MM.1S (cell line): ENCODE results near the gene ARHGAP44.

ENCODE experiments used
- DNase-seq: peaks from one replicate; pipeline ENCODE4 v3.0.0-alpha.2; 2015
- H2AFZ ChIP-seq: fragments of 300-600 bp; sonication (generic); 2 replicates; pipeline ENCODE4 v1.6.0; 2016; ENCODE audit warnings: antibody characterized with exemption, low read length
- H3F3A ChIP-seq: fragments of 300-600 bp; sonication (generic); 2 replicates; pipeline ENCODE4 v1.6.1; 2016; ENCODE audit warnings: mild to moderate bottlenecking, antibody characterized with exemption, low read length, moderate library complexity, mixed read lengths; ENCODE audit not compliant: insufficient read depth
- H3K27ac ChIP-seq: fragments of 300-600 bp; sonication (generic); 2 replicates; pipeline ENCODE4 v1.5.1; 2016; ENCODE audit warnings: mild to moderate bottlenecking, low read length
- H3K27me3 ChIP-seq: fragments of 300-600 bp; sonication (generic); replicated peaks from 2 replicates; pipeline ENCODE4 v1.6.0; 2016; ENCODE audit warnings: low read length; ENCODE audit not compliant: insufficient read depth
- H3K36me3 ChIP-seq: fragments of 300-600 bp; sonication (generic); replicated peaks from 2 replicates; pipeline ENCODE4 v1.6.1; 2016; ENCODE audit warnings: mild to moderate bottlenecking, low read length, mixed read lengths; ENCODE audit not compliant: insufficient read depth
- H3K4me1 ChIP-seq: fragments of 300-600 bp; sonication (generic); 2 replicates; pipeline ENCODE4 v1.6.1; 2016; ENCODE audit warnings: low read length, mixed read lengths
- H3K4me2 ChIP-seq: fragments of 300-600 bp; sonication (generic); 2 replicates; pipeline ENCODE4 v1.6.0; 2016; ENCODE audit warnings: low read depth, low read length
- H3K4me3 ChIP-seq: fragments of 300-600 bp; sonication (generic); 2 replicates; pipeline ENCODE4 v1.5.1; 2016; ENCODE audit warnings: low read length, mixed read lengths
- H3K79me2 ChIP-seq: fragments of 300-600 bp; sonication (generic); 2 replicates; pipeline ENCODE4 v1.6.1; 2016; ENCODE audit warnings: mixed run types, low read length, mixed read lengths
- H3K9ac ChIP-seq: fragments of 300-600 bp; sonication (generic); 2 replicates; pipeline ENCODE4 v1.6.1; 2016; ENCODE audit warnings: low read length, mixed read lengths
- H3K9me2 ChIP-seq: fragments of 300-600 bp; sonication (generic); replicated peaks from 2 replicates; pipeline ENCODE4 v1.6.1; 2016; ENCODE audit warnings: mild to moderate bottlenecking, low read length, mixed read lengths; ENCODE audit not compliant: insufficient read depth
- H3K9me3 ChIP-seq: fragments of 300-600 bp; sonication (generic); replicated peaks from 2 replicates; pipeline ENCODE4 v1.6.1; 2016; ENCODE audit warnings: mild to moderate bottlenecking, low read length, mixed read lengths; ENCODE audit not compliant: insufficient read depth
- H4K20me1 ChIP-seq: fragments of 300-600 bp; sonication (generic); 2 replicates; pipeline ENCODE4 v1.6.1; 2016; ENCODE audit warnings: mild to moderate bottlenecking, low read length, moderate library complexity, mixed read lengths; ENCODE audit not compliant: insufficient read depth
- CTCF ChIP-seq: fragments of 300-600 bp; sonication (generic); IDR thresholded peaks from 2 replicates; pipeline ENCODE4 v1.5.1; 2016; ENCODE audit warnings: antibody characterized with exemption, low read length, mixed read lengths
- EZH2 ChIP-seq: fragments of 300-600 bp; sonication (generic); optimal IDR thresholded peaks from 2 replicates; pipeline ENCODE3; 2017; ENCODE audit warnings: low read depth, mild to moderate bottlenecking, antibody characterized with exemption, low read length, mixed read lengths
- EZH2phosphoT487 ChIP-seq: fragments of 300-600 bp; sonication (generic); IDR thresholded peaks from 2 replicates; pipeline ENCODE4 v1.6.1; 2018; ENCODE audit warnings: antibody characterized with exemption, low read length

The ARHGAP44 gene

GRCh38 chr17:12768255-12768654 lies 21.0 kb upstream of the ARHGAP44 start:
- no peaks in the 10 kb centered on the region for H3K4me1 ChIP-seq
- H3K4me2 ChIP-seq, result no peak overlapping the region
- no peak for DNase-seq
- no peaks in the 10 kb centered on the region for H4K20me1 ChIP-seq
- no peaks in the 10 kb centered on the region for H3K27me3 ChIP-seq
- H3K9me2 ChIP-seq, result no peaks in the 10 kb centered on the region
- H3K27ac ChIP-seq, result no peak overlapping the region
- no peaks in the 10 kb centered on the region; the same call in 1 of the 2 replicates for H3K9me3 ChIP-seq
- H3K4me3 ChIP-seq, result no peak overlapping the region
- TF ChIP-seq EZH2 (no peak), EZH2phosphoT487 (no peak), CTCF (no peak)
- no peaks in the 10 kb centered on the region for H3F3A ChIP-seq
- H2AFZ ChIP-seq, result no peak overlapping the region
- no peaks in the 10 kb centered on the region for H3K79me2 ChIP-seq
- no peaks in the 10 kb centered on the region for H3K36me3 ChIP-seq
- H3K9ac ChIP-seq, result no peak overlapping the region

- Histone ChIP-seq H3K27me3 (no peaks in the 10 kb centered on the region), H2AFZ (no peak overlapping the region), H3K9me3 (no peaks in the 10 kb centered on the region; the same call in 1 of the 2 replicates), H3K36me3 (no peaks in the 10 kb centered on the region), H3K27ac (no peak overlapping the region), H4K20me1 (no peaks in the 10 kb centered on the region), H3K9me2 (no peaks in the 10 kb centered on the region), H3F3A (no peaks in the 10 kb centered on the region), H3K9ac (no peak overlapping the region), H3K4me2 (no peak overlapping the region), H3K4me1 (no peaks in the 10 kb centered on the region), H3K4me3 (no peak overlapping the region), H3K79me2 (no peaks in the 10 kb centered on the region)
- TF ChIP-seq EZH2 (no peak), EZH2phosphoT487 (no peak), CTCF (no peak)
- no peak for DNase-seq
These were observed 19.3 kb upstream of the ARHGAP44 start for GRCh38 chr17:12769981-12770380.

- no peaks in the 10 kb centered on the region; the same call in 1 of the 2 replicates for H3K9me3 ChIP-seq
- no peaks in the 10 kb centered on the region for H3K36me3 ChIP-seq
- no peaks in the 10 kb centered on the region for H3K9me2 ChIP-seq
- H3K4me3 ChIP-seq, result no peak overlapping the region
- no peaks in the 10 kb centered on the region for H3F3A ChIP-seq
- H3K4me2 ChIP-seq, result no peak overlapping the region
- no peak overlapping the region for H3K27ac ChIP-seq
- no peaks in the 10 kb centered on the region for H3K27me3 ChIP-seq
- no peaks in the 10 kb centered on the region for H4K20me1 ChIP-seq
- H3K79me2 ChIP-seq, result no peaks in the 10 kb centered on the region
- no peak for DNase-seq
- no peak overlapping the region for H3K9ac ChIP-seq
- no peaks in the 10 kb centered on the region for H3K4me1 ChIP-seq
- no peak for TF ChIP-seq CTCF
- TF ChIP-seq EZH2, result no peak
- TF ChIP-seq EZH2phosphoT487, result no peak
- H2AFZ ChIP-seq, result no peak overlapping the region
These were observed 16.1 kb upstream of the ARHGAP44 start for GRCh38 chr17:12773153-12773552.
